Measurements from ENCODE around the gene CARNS1.

DNA sequence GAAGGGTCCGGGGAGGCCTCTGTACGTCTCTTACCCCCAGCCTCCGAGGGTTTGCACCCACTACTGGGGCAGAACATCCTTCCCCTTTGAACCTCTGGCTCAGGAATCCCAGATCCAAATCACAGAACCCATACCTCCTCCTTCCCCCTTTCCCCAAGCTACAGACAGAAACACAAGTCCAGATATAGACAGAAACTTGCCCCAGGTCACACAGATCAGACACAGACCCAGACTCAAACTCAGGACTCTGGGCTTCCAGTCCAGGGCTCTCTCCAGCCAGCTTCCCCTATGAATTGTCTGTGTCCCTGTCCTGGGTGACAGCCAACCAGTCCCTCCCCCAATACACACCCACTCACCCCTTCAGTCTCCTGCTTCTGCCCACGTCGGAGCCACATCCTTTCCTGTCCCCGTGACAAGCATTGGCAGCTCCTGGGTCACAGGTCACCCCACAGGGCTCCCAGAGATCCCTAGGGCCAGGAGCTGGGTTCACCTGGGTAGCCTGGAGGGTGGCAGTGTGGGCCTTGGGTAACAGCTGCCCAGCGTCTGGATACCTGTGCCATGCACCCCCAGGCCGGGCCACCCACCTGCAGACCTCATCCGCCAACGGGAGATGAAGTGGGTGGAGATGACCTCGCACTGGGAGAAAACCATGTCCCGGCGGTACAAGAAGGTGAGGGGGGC, 10.8 kb upstream of the CARNS1 start:
- TF ChIP-seq POLR2A (IDR thresholded peaks at IDR 0.05): no peak
- TF ChIP-seq, protein P1, sequence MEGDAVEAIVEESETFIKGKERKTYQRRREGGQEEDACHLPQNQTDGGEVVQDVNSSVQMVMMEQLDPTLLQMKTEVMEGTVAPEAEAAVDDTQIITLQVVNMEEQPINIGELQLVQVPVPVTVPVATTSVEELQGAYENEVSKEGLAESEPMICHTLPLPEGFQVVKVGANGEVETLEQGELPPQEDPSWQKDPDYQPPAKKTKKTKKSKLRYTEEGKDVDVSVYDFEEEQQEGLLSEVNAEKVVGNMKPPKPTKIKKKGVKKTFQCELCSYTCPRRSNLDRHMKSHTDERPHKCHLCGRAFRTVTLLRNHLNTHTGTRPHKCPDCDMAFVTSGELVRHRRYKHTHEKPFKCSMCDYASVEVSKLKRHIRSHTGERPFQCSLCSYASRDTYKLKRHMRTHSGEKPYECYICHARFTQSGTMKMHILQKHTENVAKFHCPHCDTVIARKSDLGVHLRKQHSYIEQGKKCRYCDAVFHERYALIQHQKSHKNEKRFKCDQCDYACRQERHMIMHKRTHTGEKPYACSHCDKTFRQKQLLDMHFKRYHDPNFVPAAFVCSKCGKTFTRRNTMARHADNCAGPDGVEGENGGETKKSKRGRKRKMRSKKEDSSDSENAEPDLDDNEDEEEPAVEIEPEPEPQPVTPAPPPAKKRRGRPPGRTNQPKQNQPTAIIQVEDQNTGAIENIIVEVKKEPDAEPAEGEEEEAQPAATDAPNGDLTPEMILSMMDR (IDR thresholded peaks at IDR 0.05): no peak

All from esophagus squamous epithelium (tissue), 4 donors.